Transverse colon (tissue), 4 donors: ENCODE measurements around the gene RASGRP2. TPM values are rescaled to one million over a fixed set of nuclear protein-coding genes. Genes with fewer than 3 reads are reported as not detected.

Source experiments
- DNase-seq: peaks from one replicate; pipeline ENCODE4 v3.0.0-alpha.2; 2019
- H3K27ac ChIP-seq, 4 donors: fragments of 200-600 bp; sonication (generic); 2 replicates each; pipeline ENCODE4 v1.5.1; 2016 to 2018; ENCODE audit warnings: inconsistent platforms in 4 of 4
- H3K27me3 ChIP-seq: fragments of 200-600 bp; sonication (generic); 2 replicates; pipeline ENCODE4 v1.5.1; 2017; ENCODE audit warnings: inconsistent platforms
- H3K36me3 ChIP-seq, 4 donors: fragments of 200-600 bp; sonication (generic); 2 replicates each; pipeline ENCODE4 v1.5.1; 2017 to 2019; ENCODE audit warnings: inconsistent platforms in 4 of 4
- H3K4me1 ChIP-seq, 4 donors: fragments of 200-600 bp; sonication (generic); 2 replicates each; pipeline ENCODE4 v1.5.1; 2017 to 2020; ENCODE audit warnings: inconsistent platforms in 4 of 4
- H3K4me3 ChIP-seq, 4 donors: fragments of 200-600 bp; sonication (generic); 1 replicate in 1 of 4; 2 replicates in 3 of 4; pipeline versions ENCODE4 v1.5.1 to v1.6.1; 2017 to 2019; ENCODE audit warnings: inconsistent platforms in 4 of 4
- H3K9me3 ChIP-seq, 2 donors: fragments of 200-600 bp; sonication (generic); 2 replicates each; pipeline ENCODE4 v1.5.1; 2017 to 2019; ENCODE audit warnings: inconsistent platforms in 2 of 2
- EP300 ChIP-seq: sonication (generic); formaldehyde crosslinking; IDR thresholded peaks from one replicate; pipeline ENCODE4 v1.6.1; 2017; ENCODE audit warnings: antibody characterized with exemption, low read depth
- POLR2A ChIP-seq: fragments of 450-650 bp; IDR thresholded peaks from one replicate; pipeline ENCODE4 v1.6.1; 2016; ENCODE audit warnings: antibody characterized with exemption, mild to moderate bottlenecking, moderate library complexity
- POLR2AphosphoS5 ChIP-seq, 3 donors: sonication (generic); formaldehyde crosslinking; IDR thresholded peaks; one replicate each; pipeline ENCODE4 v1.6.1; 2016; ENCODE audit warnings: antibody characterized with exemption in 3 of 3
- WGBS, 2 donors: methylation state at CpG; one replicate each; pipeline ENCODE4 v1.1.5; 2018; ENCODE audit warnings: low coverage in 1 of 2; 5-methylcytosine and 5-hydroxymethylcytosine counted together
- in situ Hi-C, 4 donors: fragments of 200-750 bp; cut with MboI; loops; one replicate each; pipeline versions ENCODE4 v1.15.0 to v1.15.1; 2017; ENCODE audit warnings: low sequenced_read_pairs in 3 of 4, low pct_ligation_motif_present in 1 of 4, low pct_unique_long_range_greater_than_20kb in 1 of 4
- intact Hi-C: fragments of 100-400 bp; cut with DNase I; formaldehyde crosslinking; loops from one replicate; pipeline ENCODE4 v1.15.1; 2023; ENCODE audit warnings: low total_unique reads
- total RNA-seq, 4 donors: library from RNA; depleted of rRNA; stranded (reverse); fragments of >200 nt; gene quantifications; one replicate each; pipeline ENCODE4 v1.1.0, GENCODE V29; 2016
- TF ChIP-seq, protein P1 (sequence below), 5 experiments: fragments of 200-600 bp in 3 of 5; fragments of 450-650 bp in 2 of 5; sonication (generic) in 3 of 5; IDR thresholded peaks; 1 replicate in 2 of 5; 2 replicates in 3 of 5; pipeline ENCODE4 v1.5.1; 2016 to 2017; ENCODE audit warnings: antibody characterized with exemption in 5 of 5, inconsistent platforms in 3 of 5, mild to moderate bottlenecking in 2 of 5, moderate library complexity in 1 of 5

The RASGRP2 gene
- total RNA-seq, 4 donors from 2014 or later, result 12.1 to 24.3 (median 17.3) TPM

DNA sequence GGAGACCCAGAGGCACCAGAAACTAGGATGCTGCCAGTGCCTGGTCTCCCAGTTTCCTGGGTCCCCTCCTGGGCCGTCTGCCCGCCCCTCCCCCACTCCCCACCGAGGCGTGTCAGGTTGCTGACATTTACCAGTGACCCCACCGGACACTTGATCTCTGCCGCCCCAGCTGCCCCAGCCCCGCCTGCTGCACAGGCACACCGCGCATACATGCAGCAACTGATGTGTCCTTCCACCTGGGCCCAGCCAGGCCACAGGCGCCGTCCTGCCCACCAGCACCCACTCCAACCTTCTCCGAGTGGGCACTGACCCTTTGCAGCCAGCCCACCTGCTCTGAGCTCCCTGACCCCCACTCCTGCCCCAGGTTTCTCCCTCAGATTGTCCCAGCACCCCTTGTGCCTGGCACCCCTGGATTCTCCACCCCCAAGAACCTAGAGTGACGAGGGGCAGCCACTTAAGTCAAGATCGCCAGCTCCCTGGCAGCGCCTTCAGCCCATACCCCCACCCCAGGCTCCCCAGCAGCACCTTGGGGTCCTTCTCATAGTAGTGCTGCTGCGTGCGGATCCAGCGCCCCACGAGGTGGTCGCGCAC is 15.3 kb upstream of the RASGRP2 start:
- Histone ChIP-seq H3K36me3 (peaks cover 0 to 7% (median 2%) of the 10 kb centered on the region in 4 donors), H3K27me3 (no peaks in the 10 kb centered on the region), H3K9me3 (no peaks in the 10 kb centered on the region), H3K4me3 (peak overlapping the region in 2 of 4 donors; percentile 10 to 12), H3K27ac (peak overlapping the region; percentile 54 to 78 (median 73)), H3K4me1 (peaks cover 15 to 47% (median 23%) of the 10 kb centered on the region in 4 donors)
- DNase-seq, result no peak
- intact Hi-C loops (no loop called here), in situ Hi-C loops (no loop called here)
- 78% methylated on average over 21 of the region's 21 CpGs; no CpG with 5 or more reads in 1 of the 2 donors for WGBS, 2 donors
- TF ChIP-seq POLR2AphosphoS5 (IDR thresholded peaks at IDR 0.05), result no peak
- no peak for TF ChIP-seq EP300
- no peak for TF ChIP-seq POLR2A
- TF ChIP-seq, protein P1, sequence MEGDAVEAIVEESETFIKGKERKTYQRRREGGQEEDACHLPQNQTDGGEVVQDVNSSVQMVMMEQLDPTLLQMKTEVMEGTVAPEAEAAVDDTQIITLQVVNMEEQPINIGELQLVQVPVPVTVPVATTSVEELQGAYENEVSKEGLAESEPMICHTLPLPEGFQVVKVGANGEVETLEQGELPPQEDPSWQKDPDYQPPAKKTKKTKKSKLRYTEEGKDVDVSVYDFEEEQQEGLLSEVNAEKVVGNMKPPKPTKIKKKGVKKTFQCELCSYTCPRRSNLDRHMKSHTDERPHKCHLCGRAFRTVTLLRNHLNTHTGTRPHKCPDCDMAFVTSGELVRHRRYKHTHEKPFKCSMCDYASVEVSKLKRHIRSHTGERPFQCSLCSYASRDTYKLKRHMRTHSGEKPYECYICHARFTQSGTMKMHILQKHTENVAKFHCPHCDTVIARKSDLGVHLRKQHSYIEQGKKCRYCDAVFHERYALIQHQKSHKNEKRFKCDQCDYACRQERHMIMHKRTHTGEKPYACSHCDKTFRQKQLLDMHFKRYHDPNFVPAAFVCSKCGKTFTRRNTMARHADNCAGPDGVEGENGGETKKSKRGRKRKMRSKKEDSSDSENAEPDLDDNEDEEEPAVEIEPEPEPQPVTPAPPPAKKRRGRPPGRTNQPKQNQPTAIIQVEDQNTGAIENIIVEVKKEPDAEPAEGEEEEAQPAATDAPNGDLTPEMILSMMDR (IDR thresholded peaks at IDR 0.05), result no peak

DNA sequence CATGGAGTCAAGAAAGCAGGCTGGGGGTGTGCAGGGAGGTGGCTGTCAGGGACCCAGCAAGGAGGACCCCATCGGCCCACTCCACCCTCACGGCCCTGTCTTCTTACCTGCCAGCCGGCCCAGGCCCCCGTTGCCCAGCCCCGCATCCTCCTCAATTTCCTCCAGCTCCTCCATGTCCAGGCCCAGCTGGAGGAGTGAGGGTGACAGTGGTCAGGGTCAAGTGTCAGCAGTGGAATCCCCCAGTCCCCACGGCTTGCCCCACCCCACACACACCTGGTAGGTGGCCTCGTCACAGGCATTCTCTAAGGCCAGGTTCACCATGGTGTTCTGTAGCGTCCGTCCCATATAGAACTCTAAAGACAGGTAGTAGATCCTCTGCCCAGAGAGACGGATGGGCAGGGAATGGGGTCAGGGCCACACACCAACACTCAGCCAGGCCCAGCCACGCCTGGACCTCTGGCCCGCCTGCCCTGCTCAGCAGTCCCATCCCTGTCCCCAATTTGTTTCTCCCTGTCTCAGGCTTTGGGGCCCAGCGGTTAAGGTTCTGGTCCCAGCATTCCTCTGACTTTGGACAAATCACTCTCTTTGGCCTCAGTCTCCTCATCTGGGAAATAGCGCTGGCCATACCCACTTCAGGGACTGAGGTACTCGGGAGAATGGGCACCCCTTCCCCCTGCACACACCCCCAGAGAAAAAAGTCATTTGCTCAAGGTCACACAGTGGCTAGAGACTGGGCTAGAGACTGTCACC is 14.6 kb upstream of the RASGRP2 start:
- H3K36me3 ChIP-seq, result no peaks in the 10 kb centered on the region
- no peak for DNase-seq
- peaks cover 12 to 40% (median 16%) of the 10 kb centered on the region in 4 donors for H3K4me1 ChIP-seq
- no peak for TF ChIP-seq POLR2AphosphoS5 (IDR thresholded peaks at IDR 0.05)
- H3K9me3 ChIP-seq, result no peaks in the 10 kb centered on the region
- WGBS, 2 donors, result 83 to 100% methylated on average over 2 to 15 of the region's 15 CpGs
- no peaks in the 10 kb centered on the region for H3K27me3 ChIP-seq
- peak overlapping the region in 3 of 4 donors; percentile 70 to 78 (median 76) for H3K27ac ChIP-seq
- in situ Hi-C loops (no loop called here), intact Hi-C loops (no loop called here)
- H3K4me3 ChIP-seq, result no peak overlapping the region

DNA sequence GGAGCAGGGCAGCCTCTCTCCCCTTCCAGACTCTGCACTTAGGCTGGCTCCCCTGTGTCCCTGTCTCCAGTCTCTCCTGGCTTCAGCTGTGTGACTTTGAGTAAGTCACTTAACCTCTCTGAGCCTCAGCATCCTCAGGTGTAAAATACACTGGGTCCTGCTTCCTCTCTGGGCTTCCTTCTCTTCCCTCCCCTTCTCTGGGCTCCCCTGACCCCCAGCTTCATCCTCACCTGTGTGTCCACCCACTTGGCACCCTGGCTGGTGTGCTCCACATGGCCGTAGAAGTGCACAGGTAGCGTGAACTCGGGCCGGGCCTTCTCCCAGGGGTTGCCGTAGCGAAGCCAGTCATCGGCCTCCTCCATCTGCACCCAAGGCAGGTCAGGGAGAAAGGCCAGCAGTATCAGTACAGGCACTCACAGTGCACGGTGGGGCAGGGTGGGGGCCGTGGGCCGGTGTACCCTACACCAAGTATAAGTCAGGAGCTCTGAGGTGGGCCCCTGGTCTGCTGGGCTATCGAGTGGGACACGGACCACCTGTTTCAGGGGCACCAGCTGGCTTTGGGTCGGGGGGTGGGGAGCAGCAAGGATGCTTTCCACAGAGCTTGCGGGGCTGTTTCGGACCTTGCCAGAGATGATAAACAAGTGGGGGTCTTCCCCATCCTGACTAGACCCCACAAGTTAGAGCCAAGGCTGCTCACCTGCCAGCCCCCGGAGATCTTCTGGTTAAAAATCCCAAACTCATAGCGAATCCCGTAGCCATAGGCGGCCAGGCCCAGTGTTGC is 13.8 kb upstream of the RASGRP2 start:
- Histone ChIP-seq H3K4me1 (peaks cover 5 to 32% (median 9%) of the 10 kb centered on the region in 4 donors), H3K27me3 (no peaks in the 10 kb centered on the region), H3K4me3 (no peak overlapping the region), H3K36me3 (no peaks in the 10 kb centered on the region), H3K9me3 (no peaks in the 10 kb centered on the region), H3K27ac (no peak overlapping the region)
- in situ Hi-C loops, result no loop called here
- 86 to 100% methylated on average over 3 to 19 of the region's 19 CpGs for WGBS, 2 donors
- TF ChIP-seq, protein P1 (IDR thresholded peaks at IDR 0.05), result no peak
- TF ChIP-seq POLR2A, result no peak
- TF ChIP-seq EP300, result no peak
- TF ChIP-seq POLR2AphosphoS5 (IDR thresholded peaks at IDR 0.05), result no peak
- intact Hi-C loops, result no loop called here
- no peak for DNase-seq

DNA sequence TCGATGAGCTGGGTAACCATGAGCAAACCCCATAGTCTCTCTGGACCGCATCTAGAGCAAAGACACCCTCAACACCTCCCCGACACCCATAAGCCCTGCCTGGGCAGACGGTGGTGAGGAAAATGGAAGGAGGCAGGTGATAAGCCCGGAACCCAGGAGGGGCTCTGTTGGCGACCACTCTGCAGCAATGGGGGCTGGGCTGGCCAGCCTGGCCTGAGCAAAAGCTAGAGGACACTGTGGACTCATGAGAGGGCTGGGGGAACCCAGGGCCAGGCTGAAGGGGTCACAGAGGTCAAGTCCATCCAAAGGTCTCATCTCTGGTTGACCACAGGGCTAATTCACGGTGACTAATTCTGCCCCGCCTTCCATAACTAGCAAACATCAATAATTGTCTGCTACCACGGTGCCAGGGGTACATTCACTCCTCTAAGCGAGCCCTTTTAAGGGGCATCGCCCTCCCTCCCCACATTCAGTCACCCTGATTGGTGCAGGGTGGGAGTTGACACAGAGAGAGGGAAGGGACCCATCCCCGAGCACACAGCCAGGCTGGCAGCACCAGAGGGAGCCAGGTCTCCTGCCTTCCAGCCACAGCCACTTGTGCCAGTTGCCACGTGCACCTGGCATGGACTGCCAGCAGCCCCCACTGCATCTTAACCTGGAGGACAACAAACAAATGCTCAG is 11.9 kb upstream of the RASGRP2 start:
- in situ Hi-C loops, result no loop called here
- DNase-seq, result no peak

More for the DNA sequence above, 11.9 kb upstream of the RASGRP2 start:
- Histone ChIP-seq H3K4me1 (peaks cover 4 to 21% (median 5%) of the 10 kb centered on the region in 4 donors), H3K9me3 (no peaks in the 10 kb centered on the region), H3K27ac (no peak overlapping the region), H3K27me3 (no peaks in the 10 kb centered on the region), H3K36me3 (no peaks in the 10 kb centered on the region), H3K4me3 (no peak overlapping the region)
- intact Hi-C loops, result no loop called here
- TF ChIP-seq EP300 (no peak), POLR2AphosphoS5 (IDR thresholded peaks at IDR 0.05) (no peak), POLR2A (no peak)
- TF ChIP-seq, protein P1 (IDR thresholded peaks at IDR 0.05), result no peak
- 81% methylated on average over 13 of the region's 13 CpGs; no CpG with 5 or more reads in 1 of the 2 donors for WGBS, 2 donors
